GM21423 (cell line): ENCODE results near the gene LMNTD2.
"Not testable (repeated sequence)": the region's sequence is repeated elsewhere in the genome, so short reads cannot be mapped to it uniquely, and the experiment has no call there.

Experiments
- ATAC-seq: cut with Tn5 transposase; IDR thresholded peaks from one replicate; pipeline ENCODE4 v1.9.1; 2021; ENCODE audit warnings: mild to moderate bottlenecking, moderate library complexity; ENCODE audit not compliant: unreplicated experiment

Gene LMNTD2

GRCh38 chr11:516918-517685 is 43.4 kb downstream of the LMNTD2 start:
- not testable (repeated sequence) for ATAC-seq

- no peak for ATAC-seq
Measured at GRCh38 chr11:516400-516799, 44.1 kb downstream of the LMNTD2 start.

GRCh38 chr11:515131-515530 is 45.4 kb downstream of the LMNTD2 start:
- no peak for ATAC-seq

- ATAC-seq = no peak
Measured at GRCh38 chr11:514606-515005, 45.9 kb downstream of the LMNTD2 start.

DNA sequence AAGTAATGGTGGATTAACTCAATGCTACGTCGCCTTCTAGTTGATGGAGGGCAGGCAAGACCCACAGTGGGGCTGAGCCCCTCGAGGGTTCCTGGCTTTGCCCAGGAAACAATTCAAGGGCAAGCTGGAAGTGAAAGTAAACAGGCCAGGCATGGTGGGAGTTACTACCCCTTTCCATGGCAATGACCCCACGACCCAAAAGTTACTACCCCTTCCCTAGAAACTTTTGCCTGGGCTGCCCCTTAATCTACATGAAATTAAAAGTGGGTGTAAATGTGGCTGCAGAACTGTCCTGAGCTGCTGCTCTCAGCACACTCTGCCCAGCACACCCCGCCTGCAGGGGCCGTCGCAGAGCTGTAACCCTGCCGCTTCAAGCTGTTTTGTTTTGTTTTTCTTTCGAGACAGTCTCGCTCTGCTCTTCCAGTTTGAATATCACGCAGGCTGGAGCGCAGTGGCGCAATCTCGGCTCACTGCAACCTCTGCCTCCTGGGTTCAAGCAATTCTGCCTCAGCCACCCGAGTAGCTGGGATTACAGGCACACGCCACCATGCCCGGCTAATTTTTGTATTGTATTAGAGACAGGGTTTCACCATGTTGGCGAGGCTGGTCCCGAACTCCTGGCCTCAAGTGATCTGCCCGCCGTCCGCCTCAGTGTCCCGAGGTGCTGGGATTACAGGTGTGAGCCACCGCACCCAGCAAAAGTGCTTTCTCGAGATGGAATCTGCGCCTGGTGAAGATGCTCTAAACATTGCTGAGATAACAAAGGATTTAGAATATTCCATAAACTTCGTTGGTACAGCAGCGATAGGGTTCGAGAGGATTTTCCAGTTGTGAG is 47.6 kb downstream of the LMNTD2 start:
- no peak for ATAC-seq

DNA sequence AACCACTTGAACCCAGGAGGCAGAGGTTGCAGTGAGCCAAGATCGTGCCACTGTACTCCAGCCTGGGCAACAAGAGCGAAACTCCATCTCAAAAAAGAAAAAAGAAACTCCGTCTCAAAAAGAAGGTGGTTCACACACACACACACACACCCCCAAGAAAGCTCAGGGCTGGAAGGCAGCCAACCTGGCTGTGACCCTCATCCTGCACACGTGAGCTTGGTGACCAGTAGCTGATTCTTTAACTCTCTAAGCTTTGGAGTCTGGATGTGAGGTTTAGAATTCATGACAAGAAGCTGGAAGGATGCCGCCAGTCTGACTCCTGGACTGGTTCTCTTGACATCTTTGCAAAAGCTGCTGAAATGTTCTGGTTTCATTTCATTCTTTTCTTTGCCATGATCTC is 51.6 kb downstream of the LMNTD2 start:
- no peak for ATAC-seq

- ATAC-seq = no peak
Measured at GRCh38 chr11:507727-508515, 52.6 kb downstream of the LMNTD2 start.

DNA sequence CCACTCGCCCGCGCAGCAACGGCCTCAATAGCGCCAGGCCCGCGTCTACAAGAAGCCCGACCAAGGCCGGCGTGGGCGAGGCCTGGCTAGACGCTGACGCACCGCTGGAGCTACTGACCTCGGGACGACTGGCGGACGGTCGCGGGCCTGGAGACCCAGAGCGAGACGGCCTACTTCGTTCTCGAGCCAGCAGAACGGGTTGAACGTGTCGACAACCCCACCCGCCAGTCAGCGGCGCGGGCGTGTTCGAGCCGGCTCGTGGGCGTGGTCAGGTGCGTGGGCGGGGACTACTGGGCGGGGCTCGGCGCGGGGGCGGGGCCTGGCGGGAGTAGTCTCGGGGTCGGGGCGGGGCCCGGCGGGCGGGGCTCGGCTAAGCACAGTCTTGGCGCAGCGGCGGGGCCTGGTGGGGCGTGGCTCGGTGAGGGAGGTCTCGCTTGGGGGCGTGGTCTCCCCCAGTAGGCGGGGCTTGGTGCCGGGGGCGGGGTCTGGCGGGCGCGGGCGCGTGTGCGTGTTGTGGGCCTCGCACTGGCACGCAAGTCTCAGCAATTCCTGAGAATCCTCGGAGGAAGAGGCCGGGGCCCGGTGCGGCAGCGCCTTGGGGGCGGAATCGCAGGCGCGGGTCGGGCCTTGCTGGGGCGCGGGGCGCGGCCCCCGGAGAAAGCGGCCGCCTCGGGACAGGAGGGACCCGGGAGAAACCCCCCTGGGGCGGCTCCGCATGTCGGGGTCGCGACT is 53.4 kb downstream of the LMNTD2 start, which contains the start of gene RNH1:
Gene RNH1, minus strand, starts transcription at position 248 of the 732 bp plus-strand sequence. CDS start 5,080 bp downstream, outside the sequence.
- ATAC-seq = peak; percentile 62

GRCh38 chr11:506238-506994 is 54.1 kb downstream of the LMNTD2 start:
- ATAC-seq = peak; percentile 64

DNA sequence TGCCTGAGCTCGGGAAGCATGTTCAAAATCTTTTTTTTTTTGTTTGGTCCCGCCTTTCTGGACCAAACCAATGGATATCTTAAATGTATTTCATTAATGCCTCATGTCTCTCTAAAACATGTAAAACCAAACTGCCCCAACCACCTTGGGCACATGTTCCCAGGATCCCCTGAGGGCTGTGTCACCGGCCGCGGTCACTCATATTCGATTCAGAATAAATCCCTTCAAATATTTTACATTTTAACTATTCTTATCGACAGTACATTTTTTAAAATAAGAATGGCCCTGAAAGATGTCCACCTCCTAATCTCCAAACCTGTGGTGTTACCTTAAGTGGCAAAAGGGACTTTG is 55.6 kb downstream of the LMNTD2 start:
- no peak for ATAC-seq
